PC-9 (cell line): Measurements from ENCODE around the gene ECHDC3. TPM values are rescaled to one million over a fixed set of nuclear protein-coding genes. Genes with fewer than 3 reads are reported as not detected.

Experiments
- BruUV-seq: library from RNA; stranded (reverse); fragments of 400-500 nt; replicated peaks from 2 replicates; lab custom pipeline; 2021; lab: Mats Ljungman, UMichigan
- CTCF ChIA-PET: fragments of 300-600 bp; sonication (Branson Sonifier 250); formaldehyde crosslinking; loops from one replicate; lab custom pipeline; 2022; ENCODE audit warnings: antibody characterized with exemption; lab: Charles Lee
- POLR2A ChIA-PET: fragments of 300-600 bp; sonication (Branson Sonifier 250); formaldehyde crosslinking; loops from one replicate; lab custom pipeline; 2022; ENCODE audit warnings: antibody characterized with exemption; ENCODE audit not compliant: unreplicated experiment; lab: Charles Lee
- DNase-seq, 2 experiments: peaks; one replicate each; pipeline versions ENCODE4 v3.0.0 to v3.0.0-alpha.2; 2015 to 2022; ENCODE audit warnings: mixed read lengths in 1 of 2
- H2AFZ ChIP-seq: fragments of 200-600 bp; sonication (generic); 2 replicates; pipeline ENCODE4 v1.8.1; 2017; ENCODE audit warnings: antibody characterized with exemption
- H3F3A ChIP-seq: fragments of 200-600 bp; sonication (generic); 2 replicates; pipeline ENCODE4 v1.8.1; 2017; ENCODE audit warnings: antibody characterized with exemption, mild to moderate bottlenecking, low read depth; ENCODE audit not compliant: insufficient read depth
- H3K27ac ChIP-seq: fragments of 200-600 bp; sonication (generic); 2 replicates; pipeline ENCODE4 v1.6.1; 2016; ENCODE audit warnings: mixed run types
- H3K27me3 ChIP-seq: fragments of 200-600 bp; sonication (generic); 2 replicates; pipeline ENCODE4 v1.6.1; 2016; ENCODE audit warnings: low read depth, mixed run types; ENCODE audit not compliant: insufficient read depth
- H3K36me3 ChIP-seq: fragments of 200-600 bp; sonication (generic); 2 replicates; pipeline ENCODE4 v1.6.1; 2016; ENCODE audit warnings: low read depth, mixed run types
- H3K4me1 ChIP-seq: fragments of 200-600 bp; sonication (generic); replicated peaks from 2 replicates; pipeline ENCODE4 v1.6.1; 2016; ENCODE audit warnings: mixed run types; ENCODE audit not compliant: insufficient read depth
- H3K4me2 ChIP-seq: fragments of 200-600 bp; sonication (generic); 2 replicates; pipeline ENCODE4 v1.6.1; 2017; ENCODE audit warnings: mixed run types
- H3K4me3 ChIP-seq: fragments of 200-600 bp; sonication (generic); 2 replicates; pipeline ENCODE4 v1.6.1; 2016; ENCODE audit warnings: mixed run types
- H3K79me2 ChIP-seq: fragments of 200-600 bp; sonication (generic); 2 replicates; pipeline ENCODE4 v1.6.1; 2017; ENCODE audit warnings: low read depth, mixed run types
- H3K9me2 ChIP-seq: fragments of 200-600 bp; sonication (generic); 2 replicates; pipeline ENCODE4 v1.8.1; 2017; ENCODE audit warnings: mild to moderate bottlenecking; ENCODE audit not compliant: insufficient read depth
- H3K9me3 ChIP-seq: fragments of 200-600 bp; sonication (generic); 2 replicates; pipeline ENCODE4 v1.8.1; 2016; ENCODE audit warnings: low read depth; ENCODE audit not compliant: insufficient read depth
- H4K20me1 ChIP-seq: fragments of 200-600 bp; sonication (generic); 2 replicates; pipeline ENCODE4 v1.8.1; 2017; ENCODE audit not compliant: insufficient read depth
- EZH2 ChIP-seq: fragments of 200-600 bp; sonication (generic); IDR thresholded peaks from 2 replicates; pipeline ENCODE4 v1.8.0; 2017; ENCODE audit warnings: antibody characterized with exemption, low read depth
- intact Hi-C: fragments of 100-400 bp; cut with micrococcal nuclease; formaldehyde crosslinking; loops from one replicate; pipeline ENCODE4 v1.10.0; 2022; ENCODE audit not compliant: unreplicated experiment
- total RNA-seq: library from RNA; stranded (reverse); gene quantifications from 2 replicates; pipeline ENCODE4 v1.2.3, GENCODE V29; 2021
- TF ChIP-seq, protein P1 (sequence below): fragments of 200-600 bp; sonication (generic); conservative IDR thresholded peaks from 2 replicates; pipeline ENCODE4 v1.6.1; 2017; ENCODE audit warnings: mixed run types, antibody characterized with exemption, mild to moderate bottlenecking, moderate library complexity

The ECHDC3 gene
- total RNA-seq, 1 experiment from 2014 or later: not detected

DNA sequence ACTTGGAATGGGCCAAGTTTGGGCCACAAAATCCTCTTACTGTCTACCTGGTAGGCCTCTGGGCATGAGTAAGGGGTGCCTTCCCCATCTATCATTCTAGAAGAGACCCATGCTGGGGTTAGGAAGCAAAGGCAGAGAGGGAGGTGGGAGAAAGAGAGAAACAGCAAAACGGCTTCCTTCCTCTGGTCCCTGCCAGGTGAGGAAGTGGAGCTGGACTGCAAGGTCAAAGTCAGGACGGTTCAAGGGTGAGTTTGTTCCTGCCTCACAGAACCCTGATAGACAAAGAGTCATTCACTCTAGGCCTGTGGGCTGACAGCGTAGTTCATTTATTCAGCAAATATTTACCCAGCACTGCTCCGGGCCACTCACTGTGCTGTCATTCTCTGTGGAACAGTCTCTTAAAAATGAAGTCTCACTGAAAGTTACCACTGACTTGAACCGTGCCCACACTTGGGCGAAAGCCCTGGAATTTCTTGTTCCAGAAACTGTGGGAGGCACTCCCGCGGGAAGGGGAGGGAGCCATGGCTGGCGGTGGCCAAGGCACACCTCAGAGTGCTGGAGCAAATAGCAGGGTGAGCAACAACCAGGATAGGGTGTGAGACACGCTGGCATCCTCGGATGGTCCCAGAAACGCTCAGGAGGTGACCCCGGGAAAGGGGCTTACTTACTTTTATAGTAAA is 26.2 kb upstream of the ECHDC3 start:
- intact Hi-C loops: no loop called here
- CTCF ChIA-PET: no interaction called here
- Histone ChIP-seq H3K9me2 (no peaks in the 10 kb centered on the region), H3K9me3 (no peaks in the 10 kb centered on the region), H3K4me3 (no peak overlapping the region), H3K79me2 (no peaks in the 10 kb centered on the region), H3K36me3 (no peaks in the 10 kb centered on the region), H3K4me2 (peak overlapping the region; percentile 39), H4K20me1 (no peaks in the 10 kb centered on the region), H3K27ac (peak overlapping the region; percentile 45), H2AFZ (0 out of 2 replicates have a peak overlapping the region, but pooled peaks have one; percentile 34), H3K27me3 (no peaks in the 10 kb centered on the region), H3F3A (peaks cover 20% of the 10 kb centered on the region; the same call in 1 of the 2 replicates), H3K4me1 (peaks cover 34% of the 10 kb centered on the region)
- peak; percentile 66 to 78 for DNase-seq
- POLR2A ChIA-PET: no interaction called here
- TF ChIP-seq, protein P1, sequence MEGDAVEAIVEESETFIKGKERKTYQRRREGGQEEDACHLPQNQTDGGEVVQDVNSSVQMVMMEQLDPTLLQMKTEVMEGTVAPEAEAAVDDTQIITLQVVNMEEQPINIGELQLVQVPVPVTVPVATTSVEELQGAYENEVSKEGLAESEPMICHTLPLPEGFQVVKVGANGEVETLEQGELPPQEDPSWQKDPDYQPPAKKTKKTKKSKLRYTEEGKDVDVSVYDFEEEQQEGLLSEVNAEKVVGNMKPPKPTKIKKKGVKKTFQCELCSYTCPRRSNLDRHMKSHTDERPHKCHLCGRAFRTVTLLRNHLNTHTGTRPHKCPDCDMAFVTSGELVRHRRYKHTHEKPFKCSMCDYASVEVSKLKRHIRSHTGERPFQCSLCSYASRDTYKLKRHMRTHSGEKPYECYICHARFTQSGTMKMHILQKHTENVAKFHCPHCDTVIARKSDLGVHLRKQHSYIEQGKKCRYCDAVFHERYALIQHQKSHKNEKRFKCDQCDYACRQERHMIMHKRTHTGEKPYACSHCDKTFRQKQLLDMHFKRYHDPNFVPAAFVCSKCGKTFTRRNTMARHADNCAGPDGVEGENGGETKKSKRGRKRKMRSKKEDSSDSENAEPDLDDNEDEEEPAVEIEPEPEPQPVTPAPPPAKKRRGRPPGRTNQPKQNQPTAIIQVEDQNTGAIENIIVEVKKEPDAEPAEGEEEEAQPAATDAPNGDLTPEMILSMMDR: no peak
- no TSS peak for BruUV-seq

DNA sequence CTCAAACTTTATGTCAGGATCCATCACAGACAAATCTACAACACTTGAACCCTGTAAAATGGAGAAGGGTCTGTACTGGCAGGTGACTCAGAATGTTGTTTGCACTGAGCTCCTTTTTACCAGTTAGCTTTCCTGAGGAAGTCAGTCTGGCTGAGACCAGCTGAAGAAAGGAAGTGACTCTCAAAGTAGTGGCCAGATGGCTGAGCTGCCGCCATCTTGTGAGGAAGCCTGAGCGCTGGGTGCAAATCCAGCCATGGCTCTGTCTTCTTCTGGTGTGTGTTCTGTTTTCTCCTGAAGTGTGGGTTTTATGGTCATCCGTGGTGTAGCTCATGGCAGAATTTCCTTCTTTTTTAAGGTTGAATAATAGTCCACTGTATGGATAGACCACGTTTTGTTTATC is 25.5 kb upstream of the ECHDC3 start:
- POLR2A ChIA-PET: no interaction called here
- TF ChIP-seq, protein P1: no peak
- CTCF ChIA-PET: no interaction called here
- Histone ChIP-seq H3K9me3 (no peaks in the 10 kb centered on the region), H2AFZ (0 out of 2 replicates have a peak overlapping the region, but pooled peaks have one; percentile 34), H3K79me2 (no peaks in the 10 kb centered on the region), H3F3A (peaks cover 20% of the 10 kb centered on the region; the same call in 1 of the 2 replicates), H3K36me3 (no peaks in the 10 kb centered on the region), H3K27ac (peak overlapping the region; percentile 45; the same call in 1 of the 2 replicates), H4K20me1 (no peaks in the 10 kb centered on the region), H3K9me2 (no peaks in the 10 kb centered on the region), H3K4me2 (peak overlapping the region; percentile 39; the same call in 1 of the 2 replicates), H3K4me3 (no peak overlapping the region), H3K27me3 (no peaks in the 10 kb centered on the region), H3K4me1 (peaks cover 34% of the 10 kb centered on the region)
- intact Hi-C loops: no loop called here
- no TSS peak for BruUV-seq
- DNase-seq: no peak

DNA sequence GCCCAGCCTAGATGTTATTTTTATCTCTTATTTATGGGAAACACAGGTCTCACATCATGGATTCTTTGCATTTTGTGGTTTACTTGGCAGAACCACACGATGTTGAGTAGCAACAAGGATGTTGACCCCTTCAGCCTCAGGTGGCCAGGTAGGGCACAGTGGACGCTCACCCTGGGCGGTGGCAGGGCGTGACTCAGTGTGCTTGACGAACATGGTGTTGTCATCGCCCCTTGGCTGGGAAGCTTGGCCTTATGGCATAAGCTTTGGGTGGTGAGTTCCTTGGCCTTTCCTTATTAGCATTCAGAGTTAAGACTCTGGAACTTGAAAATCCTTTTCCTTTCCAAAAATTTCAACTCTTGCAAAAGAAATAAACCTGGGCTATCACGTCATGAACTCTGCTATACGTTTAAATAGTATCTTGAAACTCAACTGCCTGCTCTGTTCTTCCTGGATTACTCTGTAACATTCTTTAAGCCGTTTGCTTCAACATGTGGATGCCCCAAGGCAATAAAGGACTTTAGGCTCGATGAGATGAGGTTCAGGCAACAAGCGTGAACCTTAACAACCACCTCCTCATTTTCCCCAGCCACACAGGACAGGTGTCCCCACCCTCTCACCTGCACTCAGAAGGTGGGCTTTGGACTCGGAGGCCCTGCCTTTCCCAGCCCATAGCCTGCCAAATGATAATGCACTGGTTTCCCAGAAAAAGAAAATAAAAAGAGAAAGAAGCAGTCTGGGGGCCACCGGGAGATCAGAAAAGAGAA is 22.5 kb upstream of the ECHDC3 start:
- H3K4me2 ChIP-seq: peak overlapping the region; percentile 53
- no peaks in the 10 kb centered on the region for H3K79me2 ChIP-seq
- no peaks in the 10 kb centered on the region for H3K9me3 ChIP-seq
- H3K36me3 ChIP-seq: no peaks in the 10 kb centered on the region
- ChIA-PET CTCF (interaction anchor here (0.9 kb wide), 1 partner anchor 168 kb away, joined by 3 read pairs; no protein-coding TSS in a partner anchor), POLR2A (interaction anchor here (0.6 kb wide), 1 partner anchor 34 kb away, joined by 7 read pairs; no protein-coding TSS in a partner anchor)
- no peaks in the 10 kb centered on the region for H4K20me1 ChIP-seq
- no peak overlapping the region for H3K4me3 ChIP-seq
- peak overlapping the region; percentile 64 for H3K27ac ChIP-seq
- H2AFZ ChIP-seq: peak overlapping the region; percentile 60; the same call in 1 of the 2 replicates
- BruUV-seq: TSS peak; percentile 70
- intact Hi-C loops: loop anchor here (1.0 to 2.0 kb wide), 4 partner anchors 32 to 117 kb away; partner anchors contain the start of gene USP6NL
- peak; percentile 91 to 96 for DNase-seq
- peaks cover 20% of the 10 kb centered on the region; the same call in 1 of the 2 replicates for H3F3A ChIP-seq
- H3K9me2 ChIP-seq: no peaks in the 10 kb centered on the region
- peaks cover 34% of the 10 kb centered on the region for H3K4me1 ChIP-seq
- TF ChIP-seq, protein P1: no peak
- TF ChIP-seq EZH2: no peak
- H3K27me3 ChIP-seq: no peaks in the 10 kb centered on the region
